Measurements from ENCODE around the gene RPTOR.

Gene RPTOR

DNA sequence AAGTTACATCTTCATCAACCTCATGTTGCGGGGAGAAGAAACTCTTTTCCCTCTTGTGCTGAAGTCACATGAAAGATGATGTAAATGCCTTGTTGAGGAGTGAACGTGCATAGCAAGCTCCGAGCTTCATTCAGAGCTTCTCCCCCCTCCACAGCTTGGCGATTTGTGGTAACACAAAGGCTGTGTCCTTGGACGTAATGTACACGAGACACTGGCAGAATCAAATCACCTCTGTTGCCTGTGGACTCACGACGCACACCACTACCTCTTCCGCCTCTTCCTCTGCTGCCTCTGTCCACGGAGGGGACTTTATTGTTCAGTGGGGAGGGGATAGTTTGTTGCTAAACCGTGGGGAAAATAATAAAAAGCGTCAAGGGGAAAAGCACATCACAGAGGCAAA, 392.1 kb downstream of the RPTOR start:
- H3K27me3 ChIP-seq (ENCODE audit: insufficient read depth, poor library complexity, severe bottlenecking): no peaks in the 10 kb centered on the region

DNA sequence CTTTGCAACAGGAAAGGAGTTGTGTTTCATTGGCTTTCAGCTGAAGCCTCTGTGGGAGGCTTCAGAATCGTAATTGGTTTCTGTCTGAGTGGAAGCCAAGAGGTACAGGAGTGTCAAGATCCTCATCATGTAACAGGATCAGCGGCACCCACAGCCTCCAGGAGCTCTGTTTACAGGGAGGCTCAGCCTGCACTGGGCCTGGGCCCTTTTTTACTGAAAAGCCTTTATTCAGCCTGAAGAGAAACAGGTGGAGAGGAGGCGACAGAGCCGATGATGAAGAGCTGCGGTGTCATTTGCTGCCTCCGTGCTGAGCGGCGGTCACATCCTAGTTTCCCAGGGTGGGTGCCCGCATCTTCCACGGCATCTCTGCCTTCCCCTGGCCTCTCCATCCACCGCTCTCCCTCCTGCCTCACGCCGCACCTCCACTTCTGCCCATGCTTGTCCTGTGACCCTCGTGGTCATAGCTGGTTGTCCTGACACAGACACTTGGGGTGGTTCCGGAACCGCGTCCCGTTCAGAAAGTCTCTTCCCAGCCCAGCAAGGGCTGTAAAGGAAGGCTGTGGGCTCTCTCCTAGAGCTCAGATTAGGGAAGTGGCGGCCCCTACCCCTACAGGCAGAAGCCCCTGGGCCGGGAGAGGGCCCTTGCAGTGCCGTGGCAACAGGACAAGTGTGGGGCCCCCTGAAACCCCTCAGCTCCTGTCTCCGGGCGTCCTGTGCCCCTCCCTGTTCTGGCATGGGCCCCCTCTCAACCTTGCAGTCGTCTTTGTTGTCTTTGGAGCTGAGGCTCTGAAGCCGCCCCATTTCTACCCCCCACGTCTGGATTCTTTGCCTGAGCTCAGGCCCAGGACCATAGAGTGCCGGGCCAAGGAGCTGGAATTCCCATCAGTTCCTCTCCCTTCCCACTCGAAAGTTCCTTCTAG, 393.1 kb downstream of the RPTOR start:
- no peaks in the 10 kb centered on the region for H3K27me3 ChIP-seq (ENCODE audit: insufficient read depth, poor library complexity, severe bottlenecking)
- no peak overlapping the region for H3K4me3 ChIP-seq (replicated peaks; ENCODE audit: insufficient read depth, low read length)
- TF ChIP-seq GABPA (IDR thresholded peaks at IDR 0.05; ENCODE audit: low read depth) (no peak), SPI1 (IDR thresholded peaks at IDR 0.05; ENCODE audit: borderline replicate concordance, low read depth) (peak; percentile 58; the same call in 1 of the 2 replicates)
- peak overlapping the region; percentile 68 for H3K27ac ChIP-seq (replicated peaks)
- DNase-seq (ENCODE audit: low read depth in 1 of 2, low spot score in 1 of 2): peak in 1 of 2 experiments; percentile 7

More for the DNA sequence above, 392.1 kb downstream of the RPTOR start:
- Histone ChIP-seq H3K4me3 (replicated peaks; ENCODE audit: insufficient read depth, low read length) (no peak overlapping the region), H3K27ac (replicated peaks) (no peak overlapping the region)
- TF ChIP-seq, protein P1, sequence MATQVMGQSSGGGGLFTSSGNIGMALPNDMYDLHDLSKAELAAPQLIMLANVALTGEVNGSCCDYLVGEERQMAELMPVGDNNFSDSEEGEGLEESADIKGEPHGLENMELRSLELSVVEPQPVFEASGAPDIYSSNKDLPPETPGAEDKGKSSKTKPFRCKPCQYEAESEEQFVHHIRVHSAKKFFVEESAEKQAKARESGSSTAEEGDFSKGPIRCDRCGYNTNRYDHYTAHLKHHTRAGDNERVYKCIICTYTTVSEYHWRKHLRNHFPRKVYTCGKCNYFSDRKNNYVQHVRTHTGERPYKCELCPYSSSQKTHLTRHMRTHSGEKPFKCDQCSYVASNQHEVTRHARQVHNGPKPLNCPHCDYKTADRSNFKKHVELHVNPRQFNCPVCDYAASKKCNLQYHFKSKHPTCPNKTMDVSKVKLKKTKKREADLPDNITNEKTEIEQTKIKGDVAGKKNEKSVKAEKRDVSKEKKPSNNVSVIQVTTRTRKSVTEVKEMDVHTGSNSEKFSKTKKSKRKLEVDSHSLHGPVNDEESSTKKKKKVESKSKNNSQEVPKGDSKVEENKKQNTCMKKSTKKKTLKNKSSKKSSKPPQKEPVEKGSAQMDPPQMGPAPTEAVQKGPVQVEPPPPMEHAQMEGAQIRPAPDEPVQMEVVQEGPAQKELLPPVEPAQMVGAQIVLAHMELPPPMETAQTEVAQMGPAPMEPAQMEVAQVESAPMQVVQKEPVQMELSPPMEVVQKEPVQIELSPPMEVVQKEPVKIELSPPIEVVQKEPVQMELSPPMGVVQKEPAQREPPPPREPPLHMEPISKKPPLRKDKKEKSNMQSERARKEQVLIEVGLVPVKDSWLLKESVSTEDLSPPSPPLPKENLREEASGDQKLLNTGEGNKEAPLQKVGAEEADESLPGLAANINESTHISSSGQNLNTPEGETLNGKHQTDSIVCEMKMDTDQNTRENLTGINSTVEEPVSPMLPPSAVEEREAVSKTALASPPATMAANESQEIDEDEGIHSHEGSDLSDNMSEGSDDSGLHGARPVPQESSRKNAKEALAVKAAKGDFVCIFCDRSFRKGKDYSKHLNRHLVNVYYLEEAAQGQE (IDR thresholded peaks at IDR 0.05; ENCODE audit: insufficient replicate concordance, low read depth): no peak
- TF ChIP-seq POLR2AphosphoS5 (IDR thresholded peaks at IDR 0.05; ENCODE audit: low read depth) (no peak), GABPA (IDR thresholded peaks at IDR 0.05; ENCODE audit: low read depth) (no peak), SPI1 (IDR thresholded peaks at IDR 0.05; ENCODE audit: borderline replicate concordance, low read depth) (no peak)
- TF ChIP-seq, protein P2, sequence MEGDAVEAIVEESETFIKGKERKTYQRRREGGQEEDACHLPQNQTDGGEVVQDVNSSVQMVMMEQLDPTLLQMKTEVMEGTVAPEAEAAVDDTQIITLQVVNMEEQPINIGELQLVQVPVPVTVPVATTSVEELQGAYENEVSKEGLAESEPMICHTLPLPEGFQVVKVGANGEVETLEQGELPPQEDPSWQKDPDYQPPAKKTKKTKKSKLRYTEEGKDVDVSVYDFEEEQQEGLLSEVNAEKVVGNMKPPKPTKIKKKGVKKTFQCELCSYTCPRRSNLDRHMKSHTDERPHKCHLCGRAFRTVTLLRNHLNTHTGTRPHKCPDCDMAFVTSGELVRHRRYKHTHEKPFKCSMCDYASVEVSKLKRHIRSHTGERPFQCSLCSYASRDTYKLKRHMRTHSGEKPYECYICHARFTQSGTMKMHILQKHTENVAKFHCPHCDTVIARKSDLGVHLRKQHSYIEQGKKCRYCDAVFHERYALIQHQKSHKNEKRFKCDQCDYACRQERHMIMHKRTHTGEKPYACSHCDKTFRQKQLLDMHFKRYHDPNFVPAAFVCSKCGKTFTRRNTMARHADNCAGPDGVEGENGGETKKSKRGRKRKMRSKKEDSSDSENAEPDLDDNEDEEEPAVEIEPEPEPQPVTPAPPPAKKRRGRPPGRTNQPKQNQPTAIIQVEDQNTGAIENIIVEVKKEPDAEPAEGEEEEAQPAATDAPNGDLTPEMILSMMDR (IDR thresholded peaks at IDR 0.05; ENCODE audit: insufficient read depth, low read length): no peak
- no peak for DNase-seq (ENCODE audit: low read depth in 1 of 2, low spot score in 1 of 2)

DNA sequence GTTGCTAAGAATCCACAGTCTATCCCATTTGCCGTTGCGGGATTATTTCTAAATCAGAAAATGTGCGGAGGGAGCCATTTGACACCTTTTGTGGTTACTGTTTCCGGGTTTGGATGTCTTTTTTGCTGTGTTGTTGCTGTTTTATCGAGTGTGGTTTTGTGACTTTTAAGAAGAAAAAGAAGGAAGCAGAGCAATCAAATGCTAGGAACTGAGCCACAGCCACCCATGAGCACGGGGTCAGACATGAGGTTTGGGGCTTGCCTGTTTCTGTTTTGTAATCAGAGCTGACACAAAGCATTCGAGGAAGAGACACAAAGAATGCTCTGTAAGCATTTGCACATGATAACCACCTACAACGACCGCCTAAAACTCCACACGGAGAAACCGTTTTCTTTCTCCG, 393.9 kb downstream of the RPTOR start:
- TF ChIP-seq SPI1 (IDR thresholded peaks at IDR 0.05; ENCODE audit: borderline replicate concordance, low read depth): no peak; the same call in 1 of the 2 replicates
- TF ChIP-seq GABPA (IDR thresholded peaks at IDR 0.05; ENCODE audit: low read depth): peak; percentile 31; the same call in 1 of the 2 replicates
- peak; percentile 62; the same call in 1 of the 2 replicates for TF ChIP-seq POLR2AphosphoS5 (IDR thresholded peaks at IDR 0.05; ENCODE audit: low read depth)
- TF ChIP-seq, protein P2 (IDR thresholded peaks at IDR 0.05; ENCODE audit: insufficient read depth, low read length): no peak
- TF ChIP-seq, protein P1 (IDR thresholded peaks at IDR 0.05; ENCODE audit: insufficient replicate concordance, low read depth): no peak
- Histone ChIP-seq H3K27ac (replicated peaks) (peak overlapping the region; percentile 68), H3K27me3 (ENCODE audit: insufficient read depth, poor library complexity, severe bottlenecking) (no peaks in the 10 kb centered on the region), H3K4me3 (replicated peaks; ENCODE audit: insufficient read depth, low read length) (no peak overlapping the region)
- peak; percentile 21 to 90 for DNase-seq (ENCODE audit: low read depth in 1 of 2, low spot score in 1 of 2)
